Heart right ventricle (tissue), 16 donors: ENCODE data around the gene SSTR4. TPM values are rescaled to one million over a fixed set of nuclear protein-coding genes. Genes with fewer than 3 reads are reported as not detected.

Experiments used
- ATAC-seq, 8 donors: fragments of 200-7000 bp; cut with Tn5 transposase; one replicate each; pipeline ENCODE4 v1.9.1; 2020; ENCODE audit warnings: mild to moderate bottlenecking in 8 of 8, moderate library complexity in 8 of 8, moderate number of reproducible peaks in 1 of 8
- DNase-seq, 2 donors: peaks; one replicate each; pipeline ENCODE4 v3.0.0-alpha.2; 2020
- H3K27ac ChIP-seq, 10 donors: fragments of 200-600 bp; sonication (generic) in 2 of 10; one replicate each; pipeline versions ENCODE4 v1.5.0 to v1.8.0; 2020 to 2022; ENCODE audit warnings: mild to moderate bottlenecking in 3 of 10
- H3K27me3 ChIP-seq, 7 donors: fragments of 200-600 bp; one replicate each; pipeline ENCODE4 v1.8.0; 2021 to 2022; ENCODE audit warnings: mild to moderate bottlenecking in 2 of 7
- H3K36me3 ChIP-seq, 9 donors: fragments of 200-600 bp; sonication (generic) in 1 of 9; one replicate each; pipeline versions ENCODE4 v1.5.0 to v1.8.0; 2020 to 2022; ENCODE audit warnings: mild to moderate bottlenecking in 2 of 9
- H3K4me1 ChIP-seq, 9 donors: fragments of 200-600 bp; sonication (generic) in 1 of 9; one replicate each; pipeline versions ENCODE4 v1.5.0 to v1.8.0; 2020 to 2022; ENCODE audit warnings: mild to moderate bottlenecking in 4 of 9
- H3K4me3 ChIP-seq, 10 donors: fragments of 200-600 bp; sonication (generic) in 2 of 10; one replicate each; pipeline versions ENCODE4 v1.5.0 to v1.8.0; 2020 to 2022; ENCODE audit warnings: mild to moderate bottlenecking in 7 of 10, moderate library complexity in 2 of 10
- H3K9me3 ChIP-seq, 11 donors: fragments of 200-600 bp in 10 of 11; sonication (generic) in 2 of 11; one replicate each; pipeline versions ENCODE4 v1.5.0 to v1.8.0; 2013 to 2022; ENCODE audit warnings: mild to moderate bottlenecking in 2 of 11, control low read depth in 1 of 11, moderate library complexity in 1 of 11
- CTCF ChIP-seq, 9 donors: fragments of 200-600 bp; sonication (generic) in 2 of 9; IDR thresholded peaks; one replicate each; pipeline versions ENCODE4 v1.5.0 to v1.8.0; 2021 to 2022; ENCODE audit warnings: antibody characterized with exemption in 9 of 9, mild to moderate bottlenecking in 5 of 9, moderate library complexity in 1 of 9
- WGBS, 2 donors: extraction: QIAGEN DNeasy Blood & Tissue Kit; methylation state at CpG; one replicate each; pipeline ENCODE4 v1.1.7; 2013; ENCODE audit warnings: inconsistent platforms in 1 of 2; 5-methylcytosine and 5-hydroxymethylcytosine counted together
- intact Hi-C, 10 donors: fragments of 100-400 bp; cut with DNase I; formaldehyde crosslinking; loops; one replicate each; pipeline versions ENCODE4 v1.11.1 to v1.14.2; 2022
- polyA plus RNA-seq, 2 donors: library from polyadenylated mRNA; stranded (reverse); fragments of 200-250 nt; gene quantifications; one replicate each; pipeline ENCODE4 v1.2.3, GENCODE V29; 2013
- total RNA-seq, 10 donors: library from RNA; stranded (reverse); fragmentation: NEBNext Ultra II Directional in 3 of 10; extraction: Animal tissue kit (Norgen Biotek cat#: 25700) in 3 of 10; gene quantifications; one replicate each; pipeline versions ENCODE4 v1.2.1 to v1.2.4, GENCODE V29; 2021 to 2023
- donor health status: Arrhythmogenic right ventricular cardiomyopathy.
- donor health status: ischemic (EF 13 %, LVEDD 7.1; RV severe dilation, severe dysfunction).
- donor health status: healthy with polysubstance abuse.
- donor health status: DM: no; HTN: yes; CAD: no.
- donor health status: DM: no; HTN: no; CAD: no.
- donor health status: ischemic (EF 25% LVEDD 6.9; RV normal size, moderate dysfunction).
- donor health status: ischemic (EF 25% LVEDD 5.7; RV mildly dilated, moderate dysfunction).
- donor health status: healthy.
- donor health status: DM: yes; HTN: yes; CAD: no.
- donor health status: Ischemic cardiomyopathy.
- donor health status: ischemic (EF 35%, LVEDD 5.7; RV mildly dilated, moderate dysfunction).
- donor health status: nonischemic (EF 11% LVEDD 7.7; RV severe dilation, severe dysfunction).
- donor health status: DM: yes; HTN: yes; CAD: no.
- donor health status: PGD.
- donor health status: ischemic (EF 29% LVEDD 5.4; RV normal size, mild dysfunction).
- donor health status: nonischemic (EF 23%, LVEDD 6.1; RV moderate dilation, normal function).

Gene SSTR4
- total and polyA plus RNA-seq, 12 donors = not detected

- DNase-seq (peak; percentile 63 to 75), ATAC-seq (peak; percentile 23 to 59 (median 43))
- Histone ChIP-seq H3K9me3 (no peaks in the 10 kb centered on the region), H3K27me3 (no peaks in the 10 kb centered on the region), H3K27ac (peak overlapping the region; percentile 91 to 99 (median 97)), H3K4me3 (peak overlapping the region; percentile 47 to 73 (median 58)), H3K36me3 (peaks cover 0 to 39% (median 0%) of the 10 kb centered on the region in 9 donors), H3K4me1 (peaks cover 0 to 73% (median 55%) of the 10 kb centered on the region in 9 donors)
- 50 to 59% methylated on average over 9 of the region's 9 CpGs for WGBS, 2 donors
- intact Hi-C loops = loop anchor here in 2 of 10 donors (2.0 to 5.0 kb wide), 4 partner anchors 32 to 94 kb away; no protein-coding TSS in a partner anchor
- no peak for TF ChIP-seq CTCF (IDR thresholded peaks at IDR 0.05)
These were observed 47.9 kb downstream of the SSTR4 start for GRCh38 chr20:23082846-23083552.

- H3K4me3 ChIP-seq = peak overlapping the region; percentile 47 to 73 (median 58)
- peak overlapping the region; percentile 91 to 99 (median 97) for H3K27ac ChIP-seq
- no peak for TF ChIP-seq CTCF (IDR thresholded peaks at IDR 0.05)
- no peaks in the 10 kb centered on the region for H3K9me3 ChIP-seq
- 69 to 72% methylated on average over 15 of the region's 15 CpGs for WGBS, 2 donors
- intact Hi-C loops = loop anchor here in 2 of 10 donors (2.0 to 5.0 kb wide), 4 partner anchors 33 to 94 kb away; no protein-coding TSS in a partner anchor
- no peaks in the 10 kb centered on the region for H3K27me3 ChIP-seq
- peak in 1 of 8 donors; percentile 3 for ATAC-seq
- H3K4me1 ChIP-seq = peaks cover 0 to 71% (median 55%) of the 10 kb centered on the region in 9 donors
- peaks cover 0 to 36% (median 0%) of the 10 kb centered on the region in 9 donors for H3K36me3 ChIP-seq
- no peak for DNase-seq
These were observed 48.6 kb downstream of the SSTR4 start for GRCh38 chr20:23083553-23084220.

- TF ChIP-seq CTCF (IDR thresholded peaks at IDR 0.05) = no peak
- 60 to 83% methylated on average over 17 of the region's 17 CpGs for WGBS, 2 donors
- intact Hi-C loops = loop anchor here in 2 of 10 donors (5.0 kb wide), 3 partner anchors 48 to 93 kb away; no protein-coding TSS in a partner anchor
- Histone ChIP-seq H3K27ac (peak overlapping the region; percentile 91 to 99 (median 97)), H3K4me3 (peak overlapping the region; percentile 47 to 73 (median 58)), H3K36me3 (peaks cover 0 to 30% (median 0%) of the 10 kb centered on the region in 9 donors), H3K27me3 (no peaks in the 10 kb centered on the region), H3K9me3 (no peaks in the 10 kb centered on the region), H3K4me1 (peaks cover 0 to 64% (median 50%) of the 10 kb centered on the region in 9 donors)
- DNase-seq (no peak), ATAC-seq (no peak)
These were observed 49.3 kb downstream of the SSTR4 start for GRCh38 chr20:23084282-23084844.

GRCh38 chr20:23084845-23085365, 49.8 kb downstream of the SSTR4 start:
- H3K27ac ChIP-seq = peak overlapping the region; percentile 91 to 99 (median 97)
- ATAC-seq (peak; percentile 8 to 63 (median 26)), DNase-seq (peak; percentile 43 to 46)
- peaks cover 0 to 25% (median 0%) of the 10 kb centered on the region in 9 donors for H3K36me3 ChIP-seq
- H3K4me1 ChIP-seq = peaks cover 0 to 59% (median 46%) of the 10 kb centered on the region in 9 donors
- intact Hi-C loops = loop anchor here in 5 of 10 donors (5.0 kb wide), 5 partner anchors 33 to 92 kb away; no protein-coding TSS in a partner anchor
- WGBS, 2 donors = 56 to 57% methylated on average over 24 of the region's 24 CpGs
- peak overlapping the region; percentile 47 to 73 (median 58) for H3K4me3 ChIP-seq
- no peak for TF ChIP-seq CTCF (IDR thresholded peaks at IDR 0.05)
- H3K27me3 ChIP-seq = no peaks in the 10 kb centered on the region
- H3K9me3 ChIP-seq = no peaks in the 10 kb centered on the region
